ENCODE results near the gene POLG2. TPM values are rescaled to one million over a fixed set of nuclear protein-coding genes. Genes with fewer than 3 reads are reported as not detected.
"Not testable (repeated sequence)": the region's sequence is repeated elsewhere in the genome, so short reads cannot be mapped to it uniquely, and the experiment has no call there.

POLG2 gene
- total and polyA plus RNA-seq, 2 donors (not counting 3 experiments of a cell fraction or from before 2014, with no cell fraction given) = 6.5 to 18.6 TPM

- POLR2A ChIA-PET = no interaction called here
These were observed 35.9 kb downstream of the POLG2 start for GRCh38 chr17:64460955-64461354.

GRCh38 chr17:64459818-64460217 lies 37.0 kb downstream of the POLG2 start:
- intact Hi-C loops (cut with micrococcal nuclease) = loop anchor here (5.0 kb wide), 1 partner anchor 38 kb away; no protein-coding TSS in a partner anchor
- H3K79me2 ChIP-seq (ENCODE audit: control insufficient read depth, insufficient read depth, low read length); H3K4me3 ChIP-seq (replicated peaks in 1 of 3; ENCODE audit: insufficient read depth in 1 of 3, low read depth in 1 of 3, low read length in 3 of 3); FAIRE-seq; H3K4me2 ChIP-seq (ENCODE audit: insufficient read depth, low read length); POLR2A ChIA-PET; H4K20me1 ChIP-seq (replicated peaks; ENCODE audit: control insufficient read depth, extremely low read depth, insufficient read depth, low read length); H3K9me3 ChIP-seq (replicated peaks; ENCODE audit: control insufficient read depth, insufficient read depth, low read length); H3K36me3 ChIP-seq (ENCODE audit: control insufficient read depth in 2 of 2, extremely low read depth in 1 of 2, insufficient read depth in 2 of 2, low read length in 2 of 2); H2AFZ ChIP-seq (ENCODE audit: low read depth, low read length); H3K9me1 ChIP-seq (replicated peaks; ENCODE audit: control insufficient read depth, extremely low read depth, insufficient read depth, low read length); H3K27ac ChIP-seq (ENCODE audit: insufficient read depth, low read depth, low read length); DNase-seq (ENCODE audit: low read depth, low spot score); dilution Hi-C loops (cut with MboI; ENCODE audit: extremely low pct_ligation_motif_present, low sequenced_read_pairs); H3K27me3 ChIP-seq (ENCODE audit: control insufficient read depth in 2 of 2, insufficient read depth in 2 of 2, low read length in 2 of 2); BruUV-seq (replicated peaks); H3K9ac ChIP-seq (replicated peaks; ENCODE audit: extremely low read depth, insufficient read depth, low read length): not testable (repeated sequence)
- CTCF ChIA-PET = interaction anchor here (1.1 to 1.4 kb wide), 2 partner anchors 8 to 31 kb away, joined by 3 read pairs; no protein-coding TSS in a partner anchor
- H3K4me1 ChIP-seq (ENCODE audit: control insufficient read depth, extremely low read depth, insufficient read depth, low read length) = peaks cover 14% of the 10 kb centered on the region

More at GRCh38 chr17:64460955-64461354, 35.9 kb downstream of the POLG2 start:
- H3K9me1 ChIP-seq (replicated peaks; ENCODE audit: control insufficient read depth, extremely low read depth, insufficient read depth, low read length) = no peaks in the 10 kb centered on the region
- H3K4me3 ChIP-seq (replicated peaks in 1 of 3; ENCODE audit: insufficient read depth in 1 of 3, low read depth in 1 of 3, low read length in 3 of 3) = no peak overlapping the region
- FAIRE-seq (no peak), DNase-seq (ENCODE audit: low read depth, low spot score) (peak; percentile 70)
- H3K36me3 ChIP-seq (ENCODE audit: control insufficient read depth in 2 of 2, extremely low read depth in 1 of 2, insufficient read depth in 2 of 2, low read length in 2 of 2) = peaks cover 0 to 3% of the 10 kb centered on the region in 2 experiments
- H4K20me1 ChIP-seq (replicated peaks; ENCODE audit: control insufficient read depth, extremely low read depth, insufficient read depth, low read length) = no peaks in the 10 kb centered on the region
- no peaks in the 10 kb centered on the region for H3K9me3 ChIP-seq (replicated peaks; ENCODE audit: control insufficient read depth, insufficient read depth, low read length)
- no peak overlapping the region for H3K4me2 ChIP-seq (ENCODE audit: insufficient read depth, low read length)
- dilution Hi-C loops (cut with MboI; ENCODE audit: extremely low pct_ligation_motif_present, low sequenced_read_pairs) (no loop called here), intact Hi-C loops (cut with micrococcal nuclease) (loop anchor here (5.0 kb wide), 1 partner anchor 39 kb away; no protein-coding TSS in a partner anchor)
- no peak overlapping the region for H3K27ac ChIP-seq (ENCODE audit: insufficient read depth, low read depth, low read length)
- CTCF ChIA-PET = interaction anchor here (0.8 to 1.4 kb wide), 3 partner anchors 9 to 30 kb away, joined by 3 read pairs; no protein-coding TSS in a partner anchor
- H2AFZ ChIP-seq (ENCODE audit: low read depth, low read length) = no peak overlapping the region
- peaks cover 14% of the 10 kb centered on the region for H3K4me1 ChIP-seq (ENCODE audit: control insufficient read depth, extremely low read depth, insufficient read depth, low read length)
- H3K27me3 ChIP-seq (ENCODE audit: control insufficient read depth in 2 of 2, insufficient read depth in 2 of 2, low read length in 2 of 2) = no peaks in the 10 kb centered on the region
- TF ChIP-seq MYC (IDR thresholded peaks at IDR 0.05; ENCODE audit: low read depth, low read length) (no peak), JUN (IDR thresholded peaks at IDR 0.05; ENCODE audit: borderline replicate concordance, insufficient read depth, insufficient read length, low read depth) (no peak)
- H3K9ac ChIP-seq (replicated peaks; ENCODE audit: extremely low read depth, insufficient read depth, low read length) = no peak overlapping the region
- H3K79me2 ChIP-seq (ENCODE audit: control insufficient read depth, insufficient read depth, low read length) = no peaks in the 10 kb centered on the region
- BruUV-seq (replicated peaks) = no TSS peak

Data from endothelial cell of umbilical vein (primary cell).